ENCODE data around the gene GPR65. TPM values are rescaled to one million over a fixed set of nuclear protein-coding genes. Genes with fewer than 3 reads are reported as not detected.
A peak's percentile ranks its signal among the peaks of the same experiment; 100 is the strongest.

Gene GPR65
- total RNA-seq, 1 donor from 2014 or later: not detected

- H3K36me3 Mint-ChIP-seq (ENCODE audit: unreplicated experiment): peaks cover 3% of the 10 kb centered on the region
- no peaks in the 10 kb centered on the region for H3K27me3 Mint-ChIP-seq (ENCODE audit: unreplicated experiment)
- no peak for TF ChIP-seq CTCF (IDR thresholded peaks at IDR 0.05)
- no peak for DNase-seq (ENCODE audit: extremely low spot score, unreplicated experiment)
- peaks cover 18% of the 10 kb centered on the region for H3K4me1 Mint-ChIP-seq (ENCODE audit: unreplicated experiment)
- H3K27ac Mint-ChIP-seq (ENCODE audit: unreplicated experiment): no peak overlapping the region
- no peak overlapping the region for H3K4me3 Mint-ChIP-seq (ENCODE audit: unreplicated experiment)
- no peaks in the 10 kb centered on the region for H3K9me3 Mint-ChIP-seq (ENCODE audit: unreplicated experiment)
These were observed 15.5 kb upstream of the GPR65 start for GRCh38 chr14:87989221-87989955.

GRCh38 chr14:87989956-87990299 lies 15.0 kb upstream of the GPR65 start:
- no peak for DNase-seq (ENCODE audit: extremely low spot score, unreplicated experiment)
- no peaks in the 10 kb centered on the region for H3K27me3 Mint-ChIP-seq (ENCODE audit: unreplicated experiment)
- no peaks in the 10 kb centered on the region for H3K36me3 Mint-ChIP-seq (ENCODE audit: unreplicated experiment)
- peaks cover 18% of the 10 kb centered on the region for H3K4me1 Mint-ChIP-seq (ENCODE audit: unreplicated experiment)
- no peak overlapping the region for H3K4me3 Mint-ChIP-seq (ENCODE audit: unreplicated experiment)
- no peaks in the 10 kb centered on the region for H3K9me3 Mint-ChIP-seq (ENCODE audit: unreplicated experiment)
- TF ChIP-seq CTCF (IDR thresholded peaks at IDR 0.05): no peak
- H3K27ac Mint-ChIP-seq (ENCODE audit: unreplicated experiment): no peak overlapping the region

- Mint-ChIP-seq H3K27me3 (ENCODE audit: unreplicated experiment) (no peaks in the 10 kb centered on the region), H3K36me3 (ENCODE audit: unreplicated experiment) (no peaks in the 10 kb centered on the region), H3K4me3 (ENCODE audit: unreplicated experiment) (no peak overlapping the region), H3K27ac (ENCODE audit: unreplicated experiment) (no peak overlapping the region), H3K4me1 (ENCODE audit: unreplicated experiment) (peaks cover 18% of the 10 kb centered on the region), H3K9me3 (ENCODE audit: unreplicated experiment) (no peaks in the 10 kb centered on the region)
- no peak for TF ChIP-seq CTCF (IDR thresholded peaks at IDR 0.05)
- no peak for DNase-seq (ENCODE audit: extremely low spot score, unreplicated experiment)
These were observed 14.3 kb upstream of the GPR65 start for GRCh38 chr14:87990682-87991081.

GRCh38 chr14:87992346-87992717 lies 12.6 kb upstream of the GPR65 start:
- H3K9me3 Mint-ChIP-seq (ENCODE audit: unreplicated experiment): no peaks in the 10 kb centered on the region
- no peaks in the 10 kb centered on the region for H3K36me3 Mint-ChIP-seq (ENCODE audit: unreplicated experiment)
- DNase-seq (ENCODE audit: extremely low spot score, unreplicated experiment): no peak
- H3K4me3 Mint-ChIP-seq (ENCODE audit: unreplicated experiment): peak overlapping the region; percentile 78
- H3K4me1 Mint-ChIP-seq (ENCODE audit: unreplicated experiment): peaks cover 18% of the 10 kb centered on the region
- TF ChIP-seq CTCF (IDR thresholded peaks at IDR 0.05): no peak
- H3K27ac Mint-ChIP-seq (ENCODE audit: unreplicated experiment): peak overlapping the region; percentile 87
- no peaks in the 10 kb centered on the region for H3K27me3 Mint-ChIP-seq (ENCODE audit: unreplicated experiment)

GRCh38 chr14:87992718-87993628 lies 12.0 kb upstream of the GPR65 start, which contains the start of gene GALC:
TSS of gene GALC (minus strand) at chr14:87993182. CDS start at chr14:87993164, 18 bp downstream.
- Mint-ChIP-seq H3K9me3 (ENCODE audit: unreplicated experiment) (no peaks in the 10 kb centered on the region), H3K4me3 (ENCODE audit: unreplicated experiment) (peak within 1 kb of the TSS; percentile 78), H3K36me3 (ENCODE audit: unreplicated experiment) (no peaks in the 10 kb centered on the region), H3K27ac (ENCODE audit: unreplicated experiment) (peak within 1 kb of the TSS; percentile 94), H3K27me3 (ENCODE audit: unreplicated experiment) (no peaks in the 10 kb centered on the region), H3K4me1 (ENCODE audit: unreplicated experiment) (peaks cover 18% of the 10 kb centered on the region)
- peak; percentile 95 for DNase-seq (ENCODE audit: extremely low spot score, unreplicated experiment)
- no peak for TF ChIP-seq CTCF (IDR thresholded peaks at IDR 0.05)

Measured in osteocyte (in vitro differentiated cells).